Measurements from ENCODE around the gene HDGF. TPM values are rescaled to one million over a fixed set of nuclear protein-coding genes. Genes with fewer than 3 reads are reported as not detected.

HDGF gene
- total and polyA plus RNA-seq, 9 of the 15 experiments (the other 6 are each of a cell fraction or from before 2014, with no cell fraction given) = 38.8 to 601 (median 400) TPM

- no peak for TF ChIP-seq TOE1 (IDR thresholded peaks at IDR 0.05; ENCODE audit: borderline replicate concordance)
- no peak; the same call in 1 of the 2 replicates for TF ChIP-seq TOE1 (CRISPR knock-in tag; IDR thresholded peaks at IDR 0.05; ENCODE audit: borderline replicate concordance, low read depth)
- TF ChIP-seq BCOR (IDR thresholded peaks at IDR 0.05) = no peak
- peak; percentile 47 for TF ChIP-seq CXXC5 (CRISPR knock-in tag; IDR thresholded peaks at IDR 0.05)
- TF ChIP-seq, protein P1, sequence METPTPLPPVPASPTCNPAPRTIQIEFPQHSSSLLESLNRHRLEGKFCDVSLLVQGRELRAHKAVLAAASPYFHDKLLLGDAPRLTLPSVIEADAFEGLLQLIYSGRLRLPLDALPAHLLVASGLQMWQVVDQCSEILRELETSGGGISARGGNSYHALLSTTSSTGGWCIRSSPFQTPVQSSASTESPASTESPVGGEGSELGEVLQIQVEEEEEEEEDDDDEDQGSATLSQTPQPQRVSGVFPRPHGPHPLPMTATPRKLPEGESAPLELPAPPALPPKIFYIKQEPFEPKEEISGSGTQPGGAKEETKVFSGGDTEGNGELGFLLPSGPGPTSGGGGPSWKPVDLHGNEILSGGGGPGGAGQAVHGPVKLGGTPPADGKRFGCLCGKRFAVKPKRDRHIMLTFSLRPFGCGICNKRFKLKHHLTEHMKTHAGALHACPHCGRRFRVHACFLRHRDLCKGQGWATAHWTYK (CRISPR knock-in tag; IDR thresholded peaks at IDR 0.05) = no peak
- no peak for TF ChIP-seq CGGBP1 (CRISPR knock-in tag; IDR thresholded peaks at IDR 0.05)
- no peak; the same call in 1 of the 2 replicates for TF ChIP-seq MEF2A (IDR thresholded peaks at IDR 0.05; ENCODE audit: control insufficient read depth, low read depth, low read length)
- TF ChIP-seq, protein P2, sequence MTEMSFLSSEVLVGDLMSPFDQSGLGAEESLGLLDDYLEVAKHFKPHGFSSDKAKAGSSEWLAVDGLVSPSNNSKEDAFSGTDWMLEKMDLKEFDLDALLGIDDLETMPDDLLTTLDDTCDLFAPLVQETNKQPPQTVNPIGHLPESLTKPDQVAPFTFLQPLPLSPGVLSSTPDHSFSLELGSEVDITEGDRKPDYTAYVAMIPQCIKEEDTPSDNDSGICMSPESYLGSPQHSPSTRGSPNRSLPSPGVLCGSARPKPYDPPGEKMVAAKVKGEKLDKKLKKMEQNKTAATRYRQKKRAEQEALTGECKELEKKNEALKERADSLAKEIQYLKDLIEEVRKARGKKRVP (CRISPR knock-in tag; IDR thresholded peaks at IDR 0.05) = no peak
- TF ChIP-seq MYBL2 (IDR thresholded peaks at IDR 0.05; ENCODE audit: low read depth) = no peak
- TF ChIP-seq MYBL2 (CRISPR knock-in tag; IDR thresholded peaks at IDR 0.05; ENCODE audit: borderline replicate concordance) = no peak
- TF ChIP-seq NR2C2 (CRISPR knock-in tag; IDR thresholded peaks at IDR 0.05) = peak; percentile 66; the same call in 1 of the 2 replicates
- no peak; the same call in 1 of the 2 replicates for TF ChIP-seq NR2C2 (tag; IDR thresholded peaks at IDR 0.05)
- TF ChIP-seq SIRT6 (IDR thresholded peaks at IDR 0.05; ENCODE audit: low read depth, low read length) = no peak
- peak; percentile 80 for TF ChIP-seq ZNF263 (CRISPR knock-in tag; IDR thresholded peaks at IDR 0.05; ENCODE audit: borderline replicate concordance)
- TF ChIP-seq HCFC1 (IDR thresholded peaks at IDR 0.05; ENCODE audit: low read depth, low read length) = peak; percentile 49
- TF ChIP-seq, protein P3, sequence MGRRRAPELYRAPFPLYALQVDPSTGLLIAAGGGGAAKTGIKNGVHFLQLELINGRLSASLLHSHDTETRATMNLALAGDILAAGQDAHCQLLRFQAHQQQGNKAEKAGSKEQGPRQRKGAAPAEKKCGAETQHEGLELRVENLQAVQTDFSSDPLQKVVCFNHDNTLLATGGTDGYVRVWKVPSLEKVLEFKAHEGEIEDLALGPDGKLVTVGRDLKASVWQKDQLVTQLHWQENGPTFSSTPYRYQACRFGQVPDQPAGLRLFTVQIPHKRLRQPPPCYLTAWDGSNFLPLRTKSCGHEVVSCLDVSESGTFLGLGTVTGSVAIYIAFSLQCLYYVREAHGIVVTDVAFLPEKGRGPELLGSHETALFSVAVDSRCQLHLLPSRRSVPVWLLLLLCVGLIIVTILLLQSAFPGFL (CRISPR knock-in tag; IDR thresholded peaks at IDR 0.05) = no peak
- no peak for TF ChIP-seq ZNF3 (CRISPR knock-in tag; IDR thresholded peaks at IDR 0.05)
- no peak for TF ChIP-seq CREB3 (tag; conservative IDR thresholded peaks at IDR 0.05; ENCODE audit: low read depth)
- peak; percentile 58 for TF ChIP-seq CREM (IDR thresholded peaks at IDR 0.05; ENCODE audit: low read depth)
- TF ChIP-seq, protein P4, sequence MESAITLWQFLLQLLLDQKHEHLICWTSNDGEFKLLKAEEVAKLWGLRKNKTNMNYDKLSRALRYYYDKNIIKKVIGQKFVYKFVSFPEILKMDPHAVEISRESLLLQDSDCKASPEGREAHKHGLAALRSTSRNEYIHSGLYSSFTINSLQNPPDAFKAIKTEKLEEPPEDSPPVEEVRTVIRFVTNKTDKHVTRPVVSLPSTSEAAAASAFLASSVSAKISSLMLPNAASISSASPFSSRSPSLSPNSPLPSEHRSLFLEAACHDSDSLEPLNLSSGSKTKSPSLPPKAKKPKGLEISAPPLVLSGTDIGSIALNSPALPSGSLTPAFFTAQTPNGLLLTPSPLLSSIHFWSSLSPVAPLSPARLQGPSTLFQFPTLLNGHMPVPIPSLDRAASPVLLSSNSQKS (CRISPR knock-in tag; IDR thresholded peaks at IDR 0.05) = no peak
- TF ChIP-seq POLR3A (IDR thresholded peaks at IDR 0.05; ENCODE audit: borderline replicate concordance, extremely low read depth, insufficient read depth, insufficient read length) = no peak
- TF ChIP-seq NCOR1 (IDR thresholded peaks at IDR 0.05) = no peak
- TF ChIP-seq NRF1 (conservative IDR thresholded peaks at IDR 0.05 in 1 of 2, IDR thresholded peaks at IDR 0.05 in 1 of 2) = peak; percentile 25 to 49; a peak in 3 of 4 replicates
Observed at GRCh38 chr1:156725683-156726280, 25.7 kb downstream of the HDGF start (continued).

All from K562 (cell line).